K562 (cell line): ENCODE measurements around the gene FAM193A. TPM values are rescaled to one million over a fixed set of nuclear protein-coding genes. Genes with fewer than 3 reads are reported as not detected.
A peak's percentile ranks its signal among the peaks of the same experiment; 100 is the strongest.

Experiments
- ATAC-seq: fragments of 200-7000 bp; cut with Tn5 transposase; 3 replicates; pipeline ENCODE4 v1.9.1; 2020; ENCODE audit warnings: moderate library complexity
- BruUV-seq: library from RNA; stranded (reverse); fragments of 400-500 nt; replicated peaks from 2 replicates; lab custom pipeline; 2021; lab: Mats Ljungman, UMichigan
- CTCF ChIA-PET: fragments of 300-600 bp; formaldehyde crosslinking; extraction: SDS; loops from one replicate; lab custom pipeline; 2021; ENCODE audit warnings: low intra/inter-chr PET ratio; lab: Yijun Ruan, JAX
- POLR2A ChIA-PET: fragments of 300-600, 350-650 bp; sonication (Branson Sonifier 250); formaldehyde crosslinking; extraction: SDS; loops from one replicate; lab custom pipeline; 2021; ENCODE audit warnings: antibody characterized with exemption, inconsistent platforms; lab: Yijun Ruan, JAX
- DNase-seq, 4 experiments: peaks; one replicate each; pipeline versions ENCODE4 v3.0.0 to v3.0.0-alpha.2; 2011 to 2018; ENCODE audit warnings: low spot score in 3 of 4, mixed read lengths in 3 of 4; ENCODE audit errors: extremely low read depth in 1 of 4
- FAIRE-seq: peaks from 2 replicates; lab custom pipeline; 2011; peaks lifted over from hg19 to GRCh38; lab: Jason Lieb, UNC
- H2AFZ ChIP-seq: 2 replicates; pipeline ENCODE4 v1.6.0; 2011; ENCODE audit warnings: low read depth, low read length, control low read depth, inconsistent platforms
- H3K27ac ChIP-seq: fragments of 200-600 bp; 3 replicates; pipeline ENCODE4 v1.8.0; 2011; ENCODE audit warnings: low read depth, mild to moderate bottlenecking, control low read depth, inconsistent platforms, low read length, moderate library complexity, mixed read lengths; ENCODE audit errors: extremely low read depth
- H3K27me3 ChIP-seq, 2 experiments: fragments of 300-600 bp in 1 of 2; 2 replicates in 1 of 2; 3 replicates in 1 of 2; pipeline versions ENCODE4 v1.6.0 to v1.8.0; 2011; ENCODE audit warnings: inconsistent platforms in 2 of 2, low read length in 2 of 2, mild to moderate bottlenecking in 1 of 2, mixed read lengths in 1 of 2, moderate library complexity in 1 of 2; ENCODE audit not compliant: control insufficient read depth in 2 of 2, insufficient read depth in 2 of 2
- H3K36me3 ChIP-seq: fragments of 300-600 bp; 3 replicates; pipeline ENCODE4 v1.8.0; 2011; ENCODE audit warnings: mild to moderate bottlenecking, low read length, inconsistent platforms; ENCODE audit not compliant: control insufficient read depth, insufficient read depth
- H3K4me1 ChIP-seq, 2 experiments: fragments of 200-600 bp in 1 of 2; replicated peaks in 1 of 2; 2 replicates in 1 of 2; 3 replicates in 1 of 2; pipeline versions ENCODE4 v1.5.1 to v1.8.0; 2011; ENCODE audit warnings: inconsistent platforms in 2 of 2, low read length in 2 of 2, mild to moderate bottlenecking in 1 of 2, mixed read lengths in 1 of 2, moderate library complexity in 1 of 2; ENCODE audit not compliant: control insufficient read depth in 2 of 2, insufficient read depth in 2 of 2
- H3K4me2 ChIP-seq: 2 replicates; pipeline ENCODE4 v1.6.1; 2011; ENCODE audit warnings: low read length, control low read depth, inconsistent platforms, mixed read lengths; ENCODE audit not compliant: insufficient read depth
- H3K4me3 ChIP-seq: fragments of 200-600 bp; sonication (generic), shearing (Covaris generic); 2 replicates; pipeline ENCODE4 v1.5.1; 2016; ENCODE audit warnings: control low read depth, inconsistent platforms
- H3K79me2 ChIP-seq: fragments of 200-600 bp; 3 replicates; pipeline ENCODE4 v1.8.0; 2011; ENCODE audit warnings: low read length, inconsistent platforms; ENCODE audit not compliant: control insufficient read depth, insufficient read depth
- H3K9ac ChIP-seq, 2 experiments: 2 replicates each; pipeline versions ENCODE4 v1.6.0 to v1.6.1; 2011; ENCODE audit warnings: low read depth in 2 of 2, low read length in 2 of 2, control low read depth in 1 of 2, inconsistent platforms in 1 of 2, mild to moderate bottlenecking in 1 of 2, mixed read lengths in 1 of 2; ENCODE audit not compliant: insufficient read depth in 1 of 2
- H3K9me1 ChIP-seq: one replicate; pipeline ENCODE4 v1.6.0; 2011; ENCODE audit warnings: inconsistent platforms, mild to moderate bottlenecking, low read length, moderate library complexity; ENCODE audit not compliant: control insufficient read depth, insufficient read depth
- H3K9me3 ChIP-seq: replicated peaks from 2 replicates; pipeline ENCODE4 v1.5.1; 2011; ENCODE audit warnings: low read depth, low read length, inconsistent platforms; ENCODE audit not compliant: control insufficient read depth, insufficient read depth
- H4K20me1 ChIP-seq: replicated peaks from 2 replicates; pipeline ENCODE4 v1.6.1; 2011; ENCODE audit warnings: low read length, inconsistent platforms, mixed read lengths; ENCODE audit not compliant: control insufficient read depth, insufficient read depth
- AFF4 ChIP-seq: sonication (generic); formaldehyde crosslinking; IDR thresholded peaks from 2 replicates; pipeline ENCODE4 v1.8.0; 2023; ENCODE audit warnings: mild to moderate bottlenecking, missing genetic modification reagents
- FUS ChIP-seq: fragments of 200-400 bp; formaldehyde crosslinking; optimal IDR thresholded peaks from 2 replicates; pipeline ENCODE3; 2017; ENCODE audit warnings: low read depth, low read length
- GTF2E2 ChIP-seq: fragments of 200-800 bp; sonication (Bioruptor generic); IDR thresholded peaks from 2 replicates; pipeline ENCODE4 v1.6.1; 2016; ENCODE audit warnings: missing genetic modification characterization, missing compliant biosample characterization
- ID3 ChIP-seq, 2 experiments: fragments of 250-450 bp in 1 of 2; fragments of 450-650 bp in 1 of 2; sonication (Bioruptor Pico) in 1 of 2; IDR thresholded peaks; 2 replicates each; pipeline versions ENCODE4 v1.6.1 to v1.8.0; 2016 to 2021; ENCODE audit warnings: mild to moderate bottlenecking in 2 of 2, moderate library complexity in 2 of 2, missing compliant biosample characterization in 1 of 2, missing genetic modification characterization in 1 of 2
- PTRF ChIP-seq: fragments of 450-650 bp; IDR thresholded peaks from 2 replicates; pipeline ENCODE4 v1.6.1; 2016; ENCODE audit warnings: mild to moderate bottlenecking, missing genetic modification characterization, missing compliant biosample characterization
- SUPT5H ChIP-seq: fragments of 450-650 bp; IDR thresholded peaks from 2 replicates; pipeline ENCODE4 v1.6.1; 2016
- TFAP4 ChIP-seq: sonication (generic); formaldehyde crosslinking; IDR thresholded peaks from 2 replicates; pipeline ENCODE4 v1.8.0; 2022; ENCODE audit warnings: missing genetic modification reagents, mild to moderate bottlenecking, moderate library complexity, borderline replicate concordance
- WGBS: fragments of 100-300 bp; shearing (Covaris generic); methylation state at CpG from one replicate; pipeline ENCODE4 v1.1.6; 2016; ENCODE audit warnings: low coverage, mixed read lengths; ENCODE audit not compliant: insufficient coverage; ENCODE audit errors: missing lambda C conversion rate; 5-methylcytosine and 5-hydroxymethylcytosine counted together
- in situ Hi-C: fragments of 300-500 bp; cut with MboI; formaldehyde crosslinking; loops from 4 replicates; pipeline ENCODE4 v1.15.0; 2018; ENCODE audit warnings: inconsistent platforms, mixed read lengths
- intact Hi-C: fragments of 100-400 bp; cut with micrococcal nuclease; formaldehyde crosslinking; loops from 2 replicates; pipeline ENCODE4 v1.14.2; 2022
- polyA plus RNA-seq, 8 experiments: library from polyadenylated mRNA; depleted of rRNA in 4 of 8; stranded (reverse) in 5 of 8; unstranded in 3 of 8; fragments of >200 nt; fragmentation: Nextera tagmentation in 2 of 8; fragmentation: Illumina TruSeq in 1 of 8; extraction: Ambion mirVana in 2 of 8; extraction: Trizol in 1 of 8; gene quantifications; 2 replicates each; pipeline versions ENCODE4 v1.2.1 to v1.2.3, GENCODE V29; 2011 to 2014; ENCODE audit warnings: inconsistent platforms in 1 of 8, missing spikeins in 1 of 8
- total RNA-seq, 7 experiments: library from RNA; depleted of rRNA in 6 of 7; stranded (reverse); fragments of >200 nt in 6 of 7; fragmentation: Illumina TruSeq in 2 of 7; extraction: Trizol in 2 of 7; gene quantifications; 2 replicates each; pipeline versions ENCODE4 v1.2.1 to v1.2.3, GENCODE V29; 2011 to 2021; ENCODE audit warnings: low replicate concordance in 1 of 7

The FAM193A gene
- total and polyA plus RNA-seq, 9 of the 15 experiments (the other 6 are each of a cell fraction or from before 2014, with no cell fraction given) = 0.46 to 24.6 (median 9.6) TPM

GRCh38 chr4:2492970-2493369 lies 43.5 kb upstream of the FAM193A start:
- Histone ChIP-seq H3K36me3 (peaks cover 86% of the 10 kb centered on the region), H2AFZ (no peak overlapping the region), H4K20me1 (peaks cover 25% of the 10 kb centered on the region), H3K79me2 (peaks cover 61% of the 10 kb centered on the region), H3K4me1 (no peaks in the 10 kb centered on the region; a peak in 1 of 5 replicates), H3K9ac (no peak overlapping the region), H3K27me3 (no peaks in the 10 kb centered on the region), H3K4me2 (no peak overlapping the region), H3K9me1 (no peaks in the 10 kb centered on the region), H3K9me3 (no peaks in the 10 kb centered on the region), H3K27ac (no peak overlapping the region), H3K4me3 (no peak overlapping the region)
- DNase-seq (no peak), ATAC-seq (no peak), FAIRE-seq (no peak)
- CTCF ChIA-PET = no interaction called here
- WGBS = 100% methylated on average over 1 of the region's 1 CpG
- POLR2A ChIA-PET = interaction anchor here (0.5 to 1.9 kb wide), 12 partner anchors 8 to 261 kb away, joined by 3 to 7 read pairs (median 3); no protein-coding TSS in a partner anchor
- 0 out of 2 replicates have a peak, but pooled peaks have one; percentile 23 for TF ChIP-seq SUPT5H
- no peak for TF ChIP-seq TFAP4
- intact Hi-C loops = no loop called here
- in situ Hi-C loops = no loop called here
- no TSS peak for BruUV-seq

GRCh38 chr4:2494992-2495391 lies 41.5 kb upstream of the FAM193A start:
- no peak overlapping the region for H3K4me3 ChIP-seq
- peaks cover 87% of the 10 kb centered on the region for H3K36me3 ChIP-seq
- ATAC-seq = no peak
- peaks cover 41% of the 10 kb centered on the region for H3K79me2 ChIP-seq
- no peaks in the 10 kb centered on the region for H3K27me3 ChIP-seq
- CTCF ChIA-PET = no interaction called here
- no peak overlapping the region for H3K4me2 ChIP-seq
- no peaks in the 10 kb centered on the region for H3K9me3 ChIP-seq
- no peak overlapping the region; the same call in 2 of the 3 replicates for H3K27ac ChIP-seq
- BruUV-seq = no TSS peak
- no peak overlapping the region for H2AFZ ChIP-seq
- intact Hi-C loops (no loop called here), in situ Hi-C loops (no loop called here)
- no peaks in the 10 kb centered on the region for H3K9me1 ChIP-seq
- FAIRE-seq = no peak
- no peak for DNase-seq
- WGBS = 82% methylated on average over 3 of the region's 3 CpGs
- POLR2A ChIA-PET = no interaction called here
- peaks cover 13% of the 10 kb centered on the region for H4K20me1 ChIP-seq
- no peak overlapping the region for H3K9ac ChIP-seq
- H3K4me1 ChIP-seq = no peaks in the 10 kb centered on the region
- TF ChIP-seq ID3 (CRISPR knock-in tag; IDR thresholded peaks at IDR 0.05) (no peak), ID3 (tag; IDR thresholded peaks at IDR 0.05) (no peak), GTF2E2 (tag) (no peak), FUS (no peak), AFF4 (CRISPR knock-in tag) (no peak), PTRF (tag) (no peak)
